A549 treated with AZD9567 at 1 μM for 4 hours (cell line): ENCODE data around the gene FAM78A. TPM values are rescaled to one million over a fixed set of nuclear protein-coding genes. Genes with fewer than 3 reads are reported as not detected.

Experiments used
- total RNA-seq: library from RNA; stranded (reverse); fragments of 200-300 nt; extraction: Qiagen RNA extraction; gene quantifications from 5 replicates; pipeline ENCODE4 v1.2.3, GENCODE V29; 2022; ENCODE audit not compliant: insufficient read depth

FAM78A gene, protein sequence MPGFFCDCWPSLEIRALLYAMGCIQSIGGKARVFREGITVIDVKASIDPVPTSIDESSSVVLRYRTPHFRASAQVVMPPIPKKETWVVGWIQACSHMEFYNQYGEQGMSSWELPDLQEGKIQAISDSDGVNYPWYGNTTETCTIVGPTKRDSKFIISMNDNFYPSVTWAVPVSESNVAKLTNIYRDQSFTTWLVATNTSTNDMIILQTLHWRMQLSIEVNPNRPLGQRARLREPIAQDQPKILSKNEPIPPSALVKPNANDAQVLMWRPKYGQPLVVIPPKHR
- 0.24 to 0.92 TPM (median 0.33 TPM) in 5 replicates for total RNA-seq

DNA sequence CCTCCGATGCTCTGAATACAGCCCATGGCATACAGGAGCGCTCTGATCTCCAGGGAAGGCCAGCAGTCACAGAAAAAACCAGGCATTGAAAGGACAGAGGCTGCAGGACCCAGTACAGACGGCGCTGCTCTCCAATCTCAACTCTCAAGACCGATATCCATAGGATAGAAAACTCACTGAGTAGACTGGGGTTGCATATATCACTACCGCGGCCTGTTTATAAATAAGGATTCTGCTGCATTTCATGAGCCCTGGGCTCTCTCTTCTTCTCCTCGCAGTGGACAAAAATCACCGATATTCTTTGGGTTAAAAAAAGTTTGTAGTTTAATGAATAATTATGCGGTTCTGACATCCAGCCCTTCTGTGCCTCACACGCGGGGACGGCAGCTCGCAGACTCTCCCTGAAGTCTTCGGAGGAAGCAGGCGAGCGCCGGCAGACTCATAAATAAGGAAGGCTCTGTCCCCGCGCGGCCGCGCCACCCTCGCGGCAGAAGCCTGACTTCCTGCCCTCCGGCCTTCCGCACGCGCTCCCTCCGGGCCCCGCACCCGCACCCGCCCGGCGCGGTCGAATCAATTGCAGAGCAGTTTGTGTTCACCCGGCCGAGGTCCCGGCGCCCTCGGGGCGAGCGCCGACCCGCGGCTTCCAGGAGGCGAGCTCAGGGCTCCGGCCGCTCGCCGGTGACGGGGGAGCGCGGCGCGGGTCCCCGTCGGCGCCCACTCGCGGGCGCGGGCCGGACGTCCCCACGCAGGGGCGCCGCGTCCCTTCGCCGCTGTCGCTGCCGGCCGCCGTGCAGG, at the start of gene FAM78A:
Gene FAM78A, minus strand, starts transcription at position 417 of the 795 bp plus-strand sequence. Its CDS starts 331 bp downstream, at position 86.

DNA sequence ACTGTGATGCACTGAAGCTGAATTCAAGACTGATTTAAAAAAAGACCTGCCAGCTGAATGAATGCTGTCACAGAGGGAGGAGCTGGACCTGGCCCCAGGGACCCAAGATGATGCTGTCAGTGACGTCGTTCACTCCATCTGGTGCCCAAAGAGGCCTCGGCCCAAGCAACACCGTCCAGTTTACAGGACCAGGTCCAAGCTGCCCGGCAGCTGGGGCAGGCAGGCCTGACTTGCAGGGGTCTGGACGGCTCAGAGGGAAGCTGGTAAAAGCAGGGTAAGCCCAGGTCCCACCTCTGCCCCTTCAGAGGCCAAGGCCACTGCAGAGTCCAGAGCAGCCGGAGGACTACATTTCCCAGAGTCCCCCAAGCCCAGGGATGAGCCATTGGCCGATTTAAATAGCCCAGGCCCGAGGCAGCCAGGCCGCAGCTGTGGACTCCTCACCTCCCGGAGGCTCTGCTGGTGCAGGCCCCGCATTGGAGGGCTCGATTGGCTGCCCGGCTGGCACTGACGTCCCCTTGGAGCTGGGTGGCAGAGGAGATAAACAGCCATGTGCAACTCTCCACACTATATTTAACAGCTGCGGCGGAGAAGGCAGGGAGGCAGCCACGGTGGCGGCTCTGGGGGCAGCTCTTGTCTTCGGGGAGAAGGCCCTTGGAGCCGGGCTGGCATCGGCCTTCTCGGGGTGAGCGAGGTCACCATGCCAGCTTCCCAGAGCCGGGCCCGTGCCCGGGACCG, 13.2 kb upstream of the FAM78A start, which contains the start of gene PLPP7:
Gene PLPP7, plus strand, starts transcription at position 423 of the 735 bp plus-strand sequence. Its CDS starts 275 bp downstream, at position 698.

Other genes with a start within 250 kb of the FAM78A start
- 1.4 to 2.4 TPM (median 1.5 TPM) in 5 replicates for gene AIF1L, start 180.0 kb downstream of the FAM78A start, total RNA-seq
- gene NUP214, start 150.9 kb downstream of the FAM78A start, total RNA-seq, result 22.2 to 45.2 TPM (median 22.9 TPM) in 5 replicates
- 0.08 TPM in 1 of 5 replicates, not detected in the others for gene PLPP7, start 13.2 kb upstream of the FAM78A start, total RNA-seq
- gene PRRC2B, start 117.6 kb upstream of the FAM78A start, total RNA-seq, result 60.6 to 78.5 TPM (median 71.5 TPM) in 5 replicates
- 17.7 to 23.4 TPM (median 18.5 TPM) in 5 replicates for gene POMT1, start 226.4 kb upstream of the FAM78A start, total RNA-seq